ENCODE measurements around the gene CDKAL1.

GRCh38 chr6:21264288-21265033 is 730.2 kb downstream of the CDKAL1 start:
- TF ChIP-seq, protein P1, sequence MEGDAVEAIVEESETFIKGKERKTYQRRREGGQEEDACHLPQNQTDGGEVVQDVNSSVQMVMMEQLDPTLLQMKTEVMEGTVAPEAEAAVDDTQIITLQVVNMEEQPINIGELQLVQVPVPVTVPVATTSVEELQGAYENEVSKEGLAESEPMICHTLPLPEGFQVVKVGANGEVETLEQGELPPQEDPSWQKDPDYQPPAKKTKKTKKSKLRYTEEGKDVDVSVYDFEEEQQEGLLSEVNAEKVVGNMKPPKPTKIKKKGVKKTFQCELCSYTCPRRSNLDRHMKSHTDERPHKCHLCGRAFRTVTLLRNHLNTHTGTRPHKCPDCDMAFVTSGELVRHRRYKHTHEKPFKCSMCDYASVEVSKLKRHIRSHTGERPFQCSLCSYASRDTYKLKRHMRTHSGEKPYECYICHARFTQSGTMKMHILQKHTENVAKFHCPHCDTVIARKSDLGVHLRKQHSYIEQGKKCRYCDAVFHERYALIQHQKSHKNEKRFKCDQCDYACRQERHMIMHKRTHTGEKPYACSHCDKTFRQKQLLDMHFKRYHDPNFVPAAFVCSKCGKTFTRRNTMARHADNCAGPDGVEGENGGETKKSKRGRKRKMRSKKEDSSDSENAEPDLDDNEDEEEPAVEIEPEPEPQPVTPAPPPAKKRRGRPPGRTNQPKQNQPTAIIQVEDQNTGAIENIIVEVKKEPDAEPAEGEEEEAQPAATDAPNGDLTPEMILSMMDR (IDR thresholded peaks at IDR 0.05), result no peak
- TF ChIP-seq POLR2A (IDR thresholded peaks at IDR 0.05), result no peak
